Measurements from ENCODE around the gene TMEM229B. TPM values are rescaled to one million over a fixed set of nuclear protein-coding genes. Genes with fewer than 3 reads are reported as not detected.

The TMEM229B gene
- total RNA-seq, 2 donors from 2014 or later = 2.1 to 4.1 TPM

GRCh38 chr14:67510121-67510520, 21.6 kb upstream of the TMEM229B start:
- Histone ChIP-seq H3K27me3 (replicated peaks; ENCODE audit: insufficient read depth) (no peaks in the 10 kb centered on the region), H3K36me3 (no peaks in the 10 kb centered on the region), H3K4me3 (no peak overlapping the region), H3K4me1 (ENCODE audit: control insufficient read depth in 1 of 2, low read depth in 2 of 2) (peaks cover 0 to 6% of the 10 kb centered on the region in 2 donors), H3K27ac (no peak overlapping the region), H3K9me3 (no peaks in the 10 kb centered on the region)
- no peak for TF ChIP-seq CTCF (IDR thresholded peaks at IDR 0.05)
- DNase-seq (ENCODE audit: low spot score) = no peak
- no peak for ATAC-seq (ENCODE audit: insufficient number of reproducible peaks, low FRiP score, low read depth)

GRCh38 chr14:67508956-67509355, 20.4 kb upstream of the TMEM229B start:
- H3K27me3 ChIP-seq (replicated peaks; ENCODE audit: insufficient read depth) = no peaks in the 10 kb centered on the region
- H3K4me3 ChIP-seq = no peak overlapping the region
- no peak for DNase-seq (ENCODE audit: low spot score)
- no peak for ATAC-seq (ENCODE audit: insufficient number of reproducible peaks, low FRiP score, low read depth)
- no peak for TF ChIP-seq CTCF (IDR thresholded peaks at IDR 0.05)
- no peaks in the 10 kb centered on the region for H3K4me1 ChIP-seq (ENCODE audit: control insufficient read depth in 1 of 2, low read depth in 2 of 2)
- H3K36me3 ChIP-seq = no peaks in the 10 kb centered on the region
- H3K9me3 ChIP-seq = no peaks in the 10 kb centered on the region
- no peak overlapping the region for H3K27ac ChIP-seq

GRCh38 chr14:67505254-67505653, 16.7 kb upstream of the TMEM229B start:
- no peak overlapping the region for H3K27ac ChIP-seq
- ATAC-seq (ENCODE audit: insufficient number of reproducible peaks, low FRiP score, low read depth) = no peak
- TF ChIP-seq CTCF (IDR thresholded peaks at IDR 0.05) = no peak
- no peak overlapping the region for H3K4me3 ChIP-seq
- H3K9me3 ChIP-seq = no peaks in the 10 kb centered on the region
- H3K36me3 ChIP-seq = no peaks in the 10 kb centered on the region
- no peak for DNase-seq (ENCODE audit: low spot score)
- H3K4me1 ChIP-seq (ENCODE audit: control insufficient read depth in 1 of 2, low read depth in 2 of 2) = no peaks in the 10 kb centered on the region
- no peaks in the 10 kb centered on the region for H3K27me3 ChIP-seq (replicated peaks; ENCODE audit: insufficient read depth)

GRCh38 chr14:67503331-67503730, 14.8 kb upstream of the TMEM229B start:
- ATAC-seq (ENCODE audit: insufficient number of reproducible peaks, low FRiP score, low read depth) = no peak
- H3K27ac ChIP-seq = no peak overlapping the region
- H3K27me3 ChIP-seq (replicated peaks; ENCODE audit: insufficient read depth) = no peaks in the 10 kb centered on the region
- no peak overlapping the region for H3K4me3 ChIP-seq
- DNase-seq (ENCODE audit: low spot score) = no peak
- no peaks in the 10 kb centered on the region for H3K36me3 ChIP-seq
- H3K4me1 ChIP-seq (ENCODE audit: control insufficient read depth in 1 of 2, low read depth in 2 of 2) = no peaks in the 10 kb centered on the region
- H3K9me3 ChIP-seq = no peaks in the 10 kb centered on the region
- no peak for TF ChIP-seq CTCF (IDR thresholded peaks at IDR 0.05)

GRCh38 chr14:67502867-67503266, 14.3 kb upstream of the TMEM229B start:
- no peak for TF ChIP-seq CTCF (IDR thresholded peaks at IDR 0.05)
- Histone ChIP-seq H3K9me3 (no peaks in the 10 kb centered on the region), H3K4me1 (ENCODE audit: control insufficient read depth in 1 of 2, low read depth in 2 of 2) (no peaks in the 10 kb centered on the region), H3K36me3 (no peaks in the 10 kb centered on the region), H3K4me3 (no peak overlapping the region), H3K27me3 (replicated peaks; ENCODE audit: insufficient read depth) (no peaks in the 10 kb centered on the region), H3K27ac (no peak overlapping the region)
- DNase-seq (ENCODE audit: low spot score) = no peak
- no peak for ATAC-seq (ENCODE audit: insufficient number of reproducible peaks, low FRiP score, low read depth)
